GM18508 (cell line): ENCODE data around the gene APOA4.

ENCODE experiments used
- ATAC-seq: cut with Tn5 transposase; IDR thresholded peaks from one replicate; pipeline ENCODE4 v1.9.1; 2021; ENCODE audit warnings: moderate number of reproducible peaks; ENCODE audit not compliant: insufficient read depth, unreplicated experiment

Gene APOA4

DNA sequence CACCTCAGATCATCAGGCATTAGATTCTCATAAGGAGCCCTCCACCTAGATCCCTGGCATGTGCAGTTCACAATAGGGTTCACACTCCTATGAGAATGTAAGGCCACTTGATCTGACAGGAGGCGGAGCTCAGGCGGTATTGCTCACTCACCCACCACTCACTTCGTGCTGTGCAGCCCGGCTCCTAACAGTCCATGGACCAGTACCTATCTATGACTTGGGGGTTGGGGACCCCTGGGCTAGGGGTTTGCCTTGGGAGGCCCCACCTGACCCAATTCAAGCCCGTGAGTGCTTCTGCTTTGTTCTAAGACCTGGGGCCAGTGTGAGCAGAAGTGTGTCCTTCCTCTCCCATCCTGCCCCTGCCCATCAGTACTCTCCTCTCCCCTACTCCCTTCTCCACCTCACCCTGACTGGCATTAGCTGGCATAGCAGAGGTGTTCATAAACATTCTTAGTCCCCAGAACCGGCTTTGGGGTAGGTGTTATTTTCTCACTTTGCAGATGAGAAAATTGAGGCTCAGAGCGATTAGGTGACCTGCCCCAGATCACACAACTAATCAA lies 8.8 kb upstream of the APOA4 start:
- ATAC-seq: no peak

DNA sequence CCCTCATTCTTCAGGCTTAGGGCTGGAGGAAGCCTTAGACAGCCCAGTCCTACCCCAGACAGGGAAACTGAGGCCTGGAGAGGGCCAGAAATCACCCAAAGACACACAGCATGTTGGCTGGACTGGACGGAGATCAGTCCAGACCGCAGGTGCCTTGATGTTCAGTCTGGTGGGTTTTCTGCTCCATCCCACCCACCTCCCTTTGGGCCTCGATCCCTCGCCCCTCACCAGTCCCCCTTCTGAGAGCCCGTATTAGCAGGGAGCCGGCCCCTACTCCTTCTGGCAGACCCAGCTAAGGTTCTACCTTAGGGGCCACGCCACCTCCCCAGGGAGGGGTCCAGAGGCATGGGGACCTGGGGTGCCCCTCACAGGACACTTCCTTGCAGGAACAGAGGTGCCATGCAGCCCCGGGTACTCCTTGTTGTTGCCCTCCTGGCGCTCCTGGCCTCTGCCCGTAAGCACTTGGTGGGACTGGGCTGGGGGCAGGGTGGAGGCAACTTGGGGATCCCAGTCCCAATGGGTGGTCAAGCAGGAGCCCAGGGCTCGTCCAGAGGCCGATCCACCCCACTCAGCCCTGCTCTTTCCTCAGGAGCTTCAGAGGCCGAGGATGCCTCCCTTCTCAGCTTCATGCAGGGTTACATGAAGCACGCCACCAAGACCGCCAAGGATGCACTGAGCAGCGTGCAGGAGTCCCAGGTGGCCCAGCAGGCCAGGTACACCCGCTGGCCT lies 7.2 kb upstream of the APOA4 start:
- no peak for ATAC-seq

DNA sequence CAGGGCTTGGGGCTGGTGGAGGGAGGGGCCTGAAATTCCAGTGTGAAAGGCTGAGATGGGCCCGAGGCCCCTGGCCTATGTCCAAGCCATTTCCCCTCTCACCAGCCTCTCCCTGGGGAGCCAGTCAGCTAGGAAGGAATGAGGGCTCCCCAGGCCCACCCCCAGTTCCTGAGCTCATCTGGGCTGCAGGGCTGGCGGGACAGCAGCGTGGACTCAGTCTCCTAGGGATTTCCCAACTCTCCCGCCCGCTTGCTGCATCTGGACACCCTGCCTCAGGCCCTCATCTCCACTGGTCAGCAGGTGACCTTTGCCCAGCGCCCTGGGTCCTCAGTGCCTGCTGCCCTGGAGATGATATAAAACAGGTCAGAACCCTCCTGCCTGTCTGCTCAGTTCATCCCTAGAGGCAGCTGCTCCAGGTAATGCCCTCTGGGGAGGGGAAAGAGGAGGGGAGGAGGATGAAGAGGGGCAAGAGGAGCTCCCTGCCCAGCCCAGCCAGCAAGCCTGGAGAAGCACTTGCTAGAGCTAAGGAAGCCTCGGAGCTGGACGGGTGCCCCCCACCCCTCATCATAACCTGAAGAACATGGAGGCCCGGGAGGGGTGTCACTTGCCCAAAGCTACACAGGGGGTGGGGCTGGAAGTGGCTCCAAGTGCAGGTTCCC lies 6.5 kb upstream of the APOA4 start, which contains the start of gene APOC3:
APOC3 (plus strand) TSS at position 383 of the 659 bp plus-strand sequence. CDS start 676 bp downstream, outside the sequence.
- ATAC-seq: no peak

DNA sequence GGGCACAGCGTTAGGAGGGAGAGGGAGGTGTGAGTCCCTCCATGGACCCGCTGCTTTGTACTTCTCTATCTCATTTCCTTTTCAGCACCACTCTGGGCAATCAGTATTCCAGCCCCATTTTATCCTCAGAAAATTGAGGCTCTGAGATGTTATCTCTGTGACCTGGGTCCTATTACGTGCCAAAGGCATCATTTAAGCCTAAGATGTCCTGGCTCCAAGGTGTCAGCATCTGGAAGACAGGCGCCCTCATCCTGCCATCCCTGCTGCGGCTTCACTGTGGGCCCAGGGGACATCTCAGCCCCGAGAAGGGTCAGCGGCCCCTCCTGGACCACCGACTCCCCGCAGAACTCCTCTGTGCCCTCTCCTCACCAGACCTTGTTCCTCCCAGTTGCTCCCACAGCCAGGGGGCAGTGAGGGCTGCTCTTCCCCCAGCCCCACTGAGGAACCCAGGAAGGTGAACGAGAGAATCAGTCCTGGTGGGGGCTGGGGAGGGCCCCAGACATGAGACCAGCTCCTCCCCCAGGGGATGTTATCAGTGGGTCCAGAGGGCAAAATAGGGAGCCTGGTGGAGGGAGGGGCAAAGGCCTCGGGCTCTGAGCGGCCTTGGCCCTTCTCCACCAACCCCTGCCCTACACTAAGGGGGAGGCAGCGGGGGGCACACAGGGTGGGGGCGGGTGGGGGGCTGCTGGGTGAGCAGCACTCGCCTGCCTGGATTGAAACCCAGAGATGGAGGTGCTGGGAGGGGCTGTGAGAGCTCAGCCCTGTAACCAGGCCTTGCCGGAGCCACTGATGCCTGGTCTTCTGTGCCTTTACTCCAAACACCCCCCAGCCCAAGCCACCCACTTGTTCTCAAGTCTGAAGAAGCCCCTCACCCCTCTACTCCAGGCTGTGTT lies 5.8 kb upstream of the APOA4 start:
- ATAC-seq: no peak

DNA sequence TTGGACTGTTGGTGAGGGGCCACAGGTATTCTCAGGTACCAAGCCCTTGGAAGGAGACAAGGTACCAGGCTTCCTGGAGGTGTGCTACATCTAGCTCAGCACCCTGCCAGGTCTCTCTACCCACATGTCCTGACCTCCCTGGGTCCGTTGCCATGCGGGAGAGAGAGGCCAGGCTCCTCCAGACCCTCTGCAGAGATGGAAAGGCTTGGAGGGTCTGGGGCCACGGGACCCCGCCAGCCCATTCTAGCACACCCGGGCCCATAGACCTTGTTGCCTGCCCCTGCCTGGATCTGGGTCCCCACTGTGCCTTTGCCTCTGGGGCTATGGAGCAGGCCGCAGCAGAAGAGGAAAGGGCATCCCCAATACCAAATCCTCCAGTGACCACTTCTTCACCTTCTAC lies 4.4 kb upstream of the APOA4 start:
- ATAC-seq: no peak

DNA sequence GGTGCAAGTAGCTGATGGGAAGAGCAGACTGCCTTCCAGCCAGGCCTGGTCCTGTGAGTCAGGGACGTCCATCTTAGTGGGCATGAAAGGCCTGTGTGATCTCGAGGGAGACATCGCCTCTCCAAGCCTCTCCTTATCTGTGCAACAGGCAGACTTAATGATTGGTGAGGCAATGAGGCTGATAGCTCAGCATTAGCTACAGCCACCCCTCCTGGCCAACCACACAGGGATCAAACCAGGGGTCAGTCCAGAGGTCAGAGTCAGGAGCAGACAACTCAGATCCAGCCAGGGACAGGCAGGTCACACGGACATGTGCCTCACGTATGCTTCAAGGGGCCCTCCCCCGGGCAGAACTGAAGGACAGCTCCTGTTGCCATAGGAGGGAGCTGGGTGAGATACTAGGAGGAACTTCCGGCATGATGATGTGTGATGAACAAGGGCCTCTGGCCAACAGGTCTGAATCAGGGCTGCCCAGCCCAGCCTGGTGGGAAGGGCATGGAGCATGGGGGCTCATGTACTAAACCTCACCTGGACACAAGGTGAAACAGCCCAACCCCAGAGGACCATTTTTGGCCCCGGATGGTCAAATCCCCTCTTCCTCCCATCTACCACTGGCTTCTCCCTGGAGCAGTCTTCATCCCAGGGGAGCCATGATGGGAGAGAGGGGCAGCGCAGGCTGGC lies 3.8 kb upstream of the APOA4 start:
- ATAC-seq: no peak

- no peak for ATAC-seq
Measured at GRCh38 chr11:116825854-116826750, 3.0 kb upstream of the APOA4 start.

- ATAC-seq: no peak
Measured at GRCh38 chr11:116825434-116825833, 2.3 kb upstream of the APOA4 start.

- no peak for ATAC-seq
Measured at GRCh38 chr11:116822575-116822974, 529 bp downstream of the APOA4 start.

DNA sequence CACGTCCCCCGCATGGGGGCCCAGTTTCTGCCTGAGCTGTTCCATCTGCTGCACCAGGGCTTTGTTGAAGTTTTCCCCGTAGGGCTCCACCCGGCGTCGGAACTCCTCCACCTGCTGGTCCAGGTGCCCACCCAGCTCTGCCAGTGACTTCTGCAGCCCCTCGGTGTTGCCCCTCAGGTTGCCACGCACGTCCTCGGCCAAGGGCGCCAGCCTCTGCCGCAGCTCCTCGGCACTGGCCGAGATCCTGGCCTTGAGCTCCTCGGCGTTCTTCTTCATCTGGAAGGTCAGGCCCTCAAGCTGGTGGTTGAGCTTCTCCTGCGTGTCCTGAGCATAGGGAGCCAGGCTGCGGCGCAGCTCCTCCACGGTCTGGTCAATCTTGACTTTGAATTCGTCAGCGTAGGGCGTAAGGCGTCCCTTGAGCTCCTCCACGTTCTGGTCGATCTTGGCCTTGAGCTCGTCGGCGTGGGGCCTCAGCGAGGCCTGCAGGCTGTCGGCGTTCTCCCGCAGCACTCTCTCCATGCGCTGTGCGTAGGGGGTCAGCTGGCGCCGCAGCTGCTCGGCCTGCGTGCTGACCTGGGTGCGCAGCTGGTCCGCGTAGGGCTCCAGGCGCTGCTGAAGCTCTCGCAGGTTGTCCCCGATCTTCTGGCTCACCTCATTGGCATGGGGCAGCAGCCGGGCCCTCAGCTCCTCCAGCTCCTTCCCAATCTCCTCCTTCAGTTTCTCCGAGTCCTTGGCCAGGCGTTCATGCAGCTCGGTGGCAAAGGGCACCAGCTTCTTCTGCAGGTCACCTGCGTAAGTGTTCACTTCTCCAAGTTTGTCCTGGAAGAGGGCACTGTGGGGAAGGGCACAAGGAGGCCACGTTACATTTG lies 1.8 kb downstream of the APOA4 start:
- ATAC-seq: no peak

DNA sequence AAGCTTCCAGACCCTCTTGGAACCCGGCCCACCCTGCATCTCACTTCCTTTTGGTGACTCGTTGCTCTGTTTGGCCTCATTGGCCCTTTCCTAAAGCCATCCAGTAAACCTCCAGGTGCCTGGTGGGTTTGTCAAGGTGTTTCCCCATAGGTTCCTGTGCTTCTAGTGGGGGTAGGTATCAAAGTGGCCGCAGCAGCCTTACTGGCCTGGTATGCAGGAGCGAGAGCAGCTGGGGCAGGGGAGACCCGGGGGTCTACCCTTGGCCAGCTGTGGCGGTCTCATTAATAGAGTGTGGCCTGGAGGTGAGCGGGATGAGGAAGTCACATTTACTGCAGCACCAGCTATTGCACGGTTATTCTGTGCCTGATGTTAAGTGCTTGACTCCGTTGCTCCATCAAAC lies 4.1 kb downstream of the APOA4 start:
- no peak for ATAC-seq

DNA sequence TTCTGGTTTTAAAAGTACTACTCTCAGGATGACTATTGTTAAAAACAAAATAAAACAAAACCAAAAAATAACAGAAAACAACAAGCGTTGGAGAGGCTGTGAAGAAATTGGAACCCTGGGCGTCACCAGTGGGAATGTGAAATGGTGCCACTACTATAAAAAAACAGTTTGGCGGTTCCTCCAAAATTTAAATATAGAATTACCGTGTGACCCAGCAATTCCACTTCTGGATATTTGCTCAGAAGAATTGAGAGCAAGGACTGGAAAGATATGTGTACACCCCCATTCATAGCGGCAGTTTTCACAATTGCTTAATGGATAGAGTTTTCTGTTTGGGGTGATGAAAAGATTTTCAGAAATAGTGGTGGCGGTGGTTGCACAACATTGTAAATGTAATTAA lies 8.6 kb downstream of the APOA4 start:
- ATAC-seq: no peak

DNA sequence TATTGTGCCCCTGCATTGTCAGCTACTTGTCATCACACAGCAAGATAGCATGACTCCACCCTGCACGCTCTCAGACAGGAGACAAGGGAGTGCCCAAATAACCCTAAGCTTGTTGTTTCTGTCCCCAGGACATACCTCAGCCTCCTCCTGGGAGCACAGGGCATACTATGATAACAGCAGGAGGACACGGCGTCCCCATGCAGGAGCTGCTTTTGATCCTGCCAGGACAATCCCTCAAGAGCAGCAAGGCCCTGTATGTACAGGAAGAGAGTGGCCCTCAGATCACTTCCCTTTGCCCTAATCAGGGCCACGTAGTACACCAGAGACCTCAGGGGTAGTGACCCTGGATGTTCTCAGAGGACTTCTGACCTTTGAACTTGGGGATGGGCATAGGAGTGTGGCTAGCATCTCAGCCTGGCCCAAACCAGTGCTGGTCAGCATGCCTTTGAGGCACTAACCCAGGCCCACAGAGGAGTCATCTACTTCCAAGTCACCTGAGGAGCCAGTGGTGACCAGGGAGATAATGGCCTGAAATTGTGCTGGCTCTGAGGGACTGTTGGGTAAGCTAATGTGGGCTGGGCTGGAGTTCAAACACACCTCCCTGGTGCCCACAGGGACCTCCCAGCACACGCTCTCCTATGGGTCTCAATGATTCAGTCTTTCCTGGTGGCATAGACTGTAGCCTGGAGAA lies 9.2 kb downstream of the APOA4 start:
- ATAC-seq: no peak

DNA sequence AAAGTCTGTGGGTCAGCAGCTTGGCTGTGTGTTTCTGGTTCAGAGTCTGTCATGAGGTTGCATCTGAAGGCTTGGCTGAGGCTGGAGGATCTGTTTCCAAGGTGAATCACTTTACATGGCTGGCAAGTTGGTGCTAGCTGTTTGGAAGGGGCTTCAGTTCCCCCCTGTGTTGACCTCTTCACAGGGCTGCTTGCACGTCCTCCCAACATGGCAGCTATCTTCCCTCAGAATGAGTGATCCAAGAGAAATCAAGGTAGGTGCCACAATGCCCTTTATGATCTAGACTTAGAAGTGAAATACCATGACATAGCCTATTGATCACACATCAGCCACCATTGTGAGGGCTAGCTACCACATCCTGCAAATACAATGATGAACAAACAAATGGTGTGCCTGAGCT lies 9.9 kb downstream of the APOA4 start:
- ATAC-seq: no peak

- ATAC-seq: no peak
Measured at GRCh38 chr11:116812109-116812508, 11.0 kb downstream of the APOA4 start.

DNA sequence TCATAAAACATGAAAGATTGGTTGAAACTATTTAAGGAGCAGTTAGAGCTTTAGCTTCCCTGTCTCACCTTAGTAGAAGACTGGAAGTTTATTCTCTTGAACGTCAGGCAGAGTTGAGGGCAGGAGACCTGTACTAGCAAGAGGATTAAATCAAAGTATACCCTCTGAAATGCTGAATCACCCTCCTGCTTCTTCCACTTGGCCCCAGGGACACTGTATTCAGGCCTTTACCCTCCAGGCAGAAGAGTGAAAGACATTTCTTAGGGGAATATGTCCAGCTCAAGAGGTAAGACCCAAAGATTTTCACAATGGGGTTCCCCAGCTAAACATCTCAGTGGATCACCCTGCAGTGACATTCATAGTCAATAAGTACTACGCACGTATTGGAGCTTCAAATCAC lies 11.9 kb downstream of the APOA4 start:
- ATAC-seq: no peak

- no peak for ATAC-seq
Measured at GRCh38 chr11:116808262-116809175, 14.6 kb downstream of the APOA4 start.
